ENCODE results near the gene QRFPR.
"Not testable (repeated sequence)": the region's sequence is repeated elsewhere in the genome, so short reads cannot be mapped to it uniquely, and the experiment has no call there.

The QRFPR gene

DNA sequence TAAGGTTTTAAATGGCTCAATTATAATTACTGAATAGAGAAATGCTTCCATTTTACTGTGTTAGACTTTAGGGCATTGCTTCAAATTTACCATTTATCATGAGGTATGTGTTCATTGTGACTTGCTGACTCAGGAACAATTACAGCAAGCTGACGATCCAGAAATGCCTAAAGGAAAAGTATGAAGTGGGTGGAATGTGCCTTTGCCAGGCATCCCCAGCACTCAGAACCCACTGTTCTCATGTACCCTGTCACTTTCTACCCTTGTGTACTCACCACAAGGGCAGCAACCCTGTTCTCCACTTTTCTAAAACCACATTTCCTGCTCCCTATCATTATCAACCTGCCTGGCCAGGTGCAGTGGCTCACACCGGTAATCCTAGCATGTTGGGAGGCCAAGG is 41.5 kb downstream of the QRFPR start:
- FAIRE-seq, result no peak

DNA sequence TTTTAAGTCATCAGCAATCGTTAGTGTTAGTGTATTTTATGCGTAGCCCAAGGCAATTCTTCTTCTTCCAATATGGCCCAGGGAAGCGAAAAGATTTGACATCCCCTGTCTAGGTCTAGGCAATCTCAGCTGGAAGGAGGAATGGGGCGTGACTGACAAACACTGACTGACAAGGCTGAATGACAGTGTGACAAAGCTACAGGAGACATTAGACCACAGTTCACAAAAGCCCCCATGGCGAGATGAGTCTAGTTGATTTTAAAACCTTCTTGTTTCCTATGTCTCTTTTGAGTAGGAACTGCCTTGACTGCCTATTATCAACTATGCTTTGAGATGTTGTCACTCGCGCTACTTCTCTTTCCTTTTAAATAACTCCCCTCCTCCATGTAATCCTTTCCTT is 42.3 kb downstream of the QRFPR start:
- FAIRE-seq, result no peak

DNA sequence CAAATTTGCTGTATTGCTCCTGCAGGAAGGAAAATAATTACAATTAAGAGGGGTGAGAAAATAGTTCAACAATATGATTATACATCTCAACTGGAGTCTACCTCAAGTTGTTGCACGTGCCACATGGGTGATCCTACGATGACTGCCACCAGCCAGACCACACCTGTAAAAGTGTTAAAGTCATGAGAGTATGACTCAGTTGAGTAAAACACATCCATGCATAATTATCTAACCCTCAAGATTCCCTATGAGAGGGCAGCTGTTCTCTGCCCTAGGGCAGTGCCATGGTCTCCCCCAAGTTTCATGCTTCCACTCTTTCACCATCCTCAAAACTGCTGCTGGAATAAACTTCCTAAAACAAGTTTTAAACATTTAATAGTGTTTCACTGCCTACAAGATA is 44.1 kb downstream of the QRFPR start:
- FAIRE-seq, result no peak

DNA sequence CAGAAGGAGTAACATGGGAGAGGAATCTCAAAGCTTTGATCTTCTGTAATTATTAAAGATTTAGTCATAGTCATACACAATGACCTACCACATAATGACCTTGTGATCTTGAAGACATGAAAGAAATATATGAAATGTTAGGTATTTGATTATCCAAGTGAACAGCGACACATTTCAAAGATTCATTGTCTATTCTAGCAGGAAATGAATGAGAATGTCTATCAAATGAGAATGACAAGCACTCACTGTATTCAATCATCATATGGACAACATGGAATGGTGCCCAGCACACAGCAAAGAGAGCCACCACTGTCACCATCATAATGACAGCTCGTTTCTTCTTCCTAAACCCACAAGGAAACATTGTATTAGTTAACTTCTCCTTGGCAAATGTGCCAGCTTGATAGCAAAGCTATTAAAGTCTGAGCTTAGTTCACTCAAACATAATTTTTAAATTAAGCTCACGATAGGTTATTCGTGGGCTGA is 50.6 kb downstream of the QRFPR start:
- FAIRE-seq, result no peak

DNA sequence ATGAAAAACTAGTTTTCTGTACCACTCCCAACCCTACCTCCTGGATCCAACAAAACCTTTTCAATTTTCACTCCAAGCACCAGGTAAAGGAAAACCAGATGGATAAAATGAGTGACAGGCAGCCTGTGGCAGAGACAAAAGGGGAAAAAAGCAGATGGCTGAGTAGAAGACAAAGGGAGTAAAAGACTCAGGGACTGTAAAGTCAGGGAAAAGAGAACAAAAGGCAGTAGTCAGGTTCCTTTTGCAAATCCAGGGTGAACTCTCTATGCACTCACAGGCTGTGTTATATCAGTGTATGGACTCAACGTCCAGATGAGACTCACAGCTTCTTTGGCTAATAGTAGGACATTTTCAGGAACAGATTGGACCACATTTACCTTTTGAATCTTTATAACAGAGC is 54.2 kb downstream of the QRFPR start:
- FAIRE-seq, result no peak

DNA sequence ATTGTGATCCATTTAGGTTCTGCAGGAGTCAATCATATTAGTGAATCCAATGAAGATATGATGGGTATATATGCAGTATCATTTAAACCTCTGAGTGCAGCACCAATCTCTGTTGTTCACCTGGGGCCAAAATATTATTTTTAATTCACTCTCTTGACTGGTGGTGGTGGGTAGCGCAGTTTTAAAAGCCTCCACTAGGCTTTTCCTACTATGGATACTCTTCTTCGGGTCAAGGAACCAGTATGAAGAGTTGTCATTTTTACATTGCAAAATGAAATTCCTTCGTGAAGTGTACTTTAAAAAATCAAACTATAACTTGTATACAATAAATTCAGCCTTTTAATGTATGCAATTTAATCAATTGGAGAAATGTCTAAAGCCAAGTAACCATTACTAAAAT is 56.5 kb downstream of the QRFPR start:
- no peak for FAIRE-seq

DNA sequence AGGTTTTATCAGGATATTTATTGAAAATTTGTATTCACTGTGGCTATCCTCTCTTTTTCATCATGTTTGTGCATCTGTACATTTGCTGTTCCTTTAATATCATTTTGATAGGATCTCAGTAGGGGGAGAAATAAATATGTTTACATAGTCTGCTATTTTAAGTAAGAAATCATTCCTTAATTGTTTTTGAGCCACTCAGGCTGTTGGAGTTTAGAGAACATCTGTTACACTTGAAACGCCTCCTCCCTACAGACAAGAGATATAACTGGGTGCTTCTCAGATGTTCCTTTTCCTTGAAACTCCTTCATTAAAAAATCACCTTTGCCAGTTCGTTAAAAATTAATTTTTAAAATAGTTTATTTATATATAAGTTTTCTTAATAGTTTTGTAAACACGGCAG is 59.4 kb downstream of the QRFPR start:
- FAIRE-seq, result no peak

DNA sequence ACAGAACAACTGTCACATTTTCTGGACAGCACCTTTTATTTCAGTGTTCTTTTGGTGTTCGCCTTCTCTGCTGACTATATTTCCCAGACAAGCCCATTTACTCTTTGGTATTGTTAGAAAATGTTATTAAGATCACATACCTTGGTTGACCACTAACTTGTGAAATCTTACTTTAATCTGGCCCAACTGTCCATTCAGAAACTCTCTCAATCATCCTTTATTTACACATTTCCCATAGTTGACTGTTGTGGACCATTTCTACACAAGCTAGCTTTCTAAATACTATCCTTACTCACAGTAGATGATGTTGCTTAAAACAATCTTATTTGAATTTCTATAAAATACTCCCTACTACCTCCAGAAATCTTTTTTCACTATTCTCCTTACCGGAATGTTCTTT is 64.7 kb downstream of the QRFPR start:
- FAIRE-seq, result no peak

DNA sequence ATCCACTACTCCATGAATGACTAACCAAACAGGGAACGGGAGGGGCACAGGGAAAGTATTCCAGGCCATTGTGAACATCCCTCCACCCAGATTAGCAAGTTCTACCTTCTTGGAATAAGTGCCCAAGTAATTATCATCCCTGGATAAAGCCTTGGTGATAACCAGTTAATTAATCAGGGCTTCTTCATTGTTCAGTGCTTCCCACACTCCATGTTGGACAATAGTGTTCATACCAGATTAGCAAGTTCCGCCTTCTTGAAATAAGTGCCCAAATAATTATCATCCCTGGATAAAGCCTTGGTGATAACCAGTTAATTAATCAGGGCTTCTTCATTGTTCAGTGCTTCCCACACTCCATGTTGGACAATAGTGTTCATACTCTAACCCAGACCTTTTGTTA is 67.4 kb downstream of the QRFPR start:
- FAIRE-seq, result not testable (repeated sequence)

DNA sequence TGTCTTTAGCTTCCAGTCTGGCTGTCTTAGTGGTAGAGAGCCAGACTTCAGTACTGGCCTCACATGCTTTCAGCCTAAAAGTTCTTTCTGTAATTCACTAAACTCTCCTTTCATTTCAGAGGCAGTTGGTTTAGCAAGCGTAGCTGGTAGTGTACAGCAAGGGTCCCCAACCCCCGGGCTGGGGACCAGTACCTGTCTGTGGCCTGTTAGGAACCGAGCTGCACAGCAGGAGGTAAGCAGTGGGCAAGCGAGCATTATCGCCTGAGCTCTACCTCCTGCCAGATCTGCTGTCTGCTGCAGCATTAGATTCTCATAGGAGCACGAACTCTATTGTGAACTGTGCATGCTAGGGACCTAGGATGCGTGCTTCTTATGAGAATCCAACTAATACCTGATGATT is 72.0 kb downstream of the QRFPR start:
- no peak for FAIRE-seq

DNA sequence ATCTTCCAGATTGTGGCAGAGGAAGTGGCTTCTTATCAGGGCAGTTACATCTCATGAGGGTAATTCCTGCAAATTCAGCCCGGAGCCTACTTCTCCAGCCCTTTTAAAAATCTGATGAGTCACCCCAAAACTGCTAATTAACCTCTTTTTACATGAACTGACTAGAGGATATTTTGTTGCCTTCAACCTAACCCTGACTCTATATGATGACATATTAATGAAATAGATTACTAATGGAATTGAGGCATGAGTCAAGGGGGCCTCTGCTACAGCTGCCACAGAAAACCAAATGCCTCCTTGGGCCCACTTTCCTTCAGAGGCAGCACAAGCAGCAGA is 72.5 kb downstream of the QRFPR start:
- FAIRE-seq, result no peak

DNA sequence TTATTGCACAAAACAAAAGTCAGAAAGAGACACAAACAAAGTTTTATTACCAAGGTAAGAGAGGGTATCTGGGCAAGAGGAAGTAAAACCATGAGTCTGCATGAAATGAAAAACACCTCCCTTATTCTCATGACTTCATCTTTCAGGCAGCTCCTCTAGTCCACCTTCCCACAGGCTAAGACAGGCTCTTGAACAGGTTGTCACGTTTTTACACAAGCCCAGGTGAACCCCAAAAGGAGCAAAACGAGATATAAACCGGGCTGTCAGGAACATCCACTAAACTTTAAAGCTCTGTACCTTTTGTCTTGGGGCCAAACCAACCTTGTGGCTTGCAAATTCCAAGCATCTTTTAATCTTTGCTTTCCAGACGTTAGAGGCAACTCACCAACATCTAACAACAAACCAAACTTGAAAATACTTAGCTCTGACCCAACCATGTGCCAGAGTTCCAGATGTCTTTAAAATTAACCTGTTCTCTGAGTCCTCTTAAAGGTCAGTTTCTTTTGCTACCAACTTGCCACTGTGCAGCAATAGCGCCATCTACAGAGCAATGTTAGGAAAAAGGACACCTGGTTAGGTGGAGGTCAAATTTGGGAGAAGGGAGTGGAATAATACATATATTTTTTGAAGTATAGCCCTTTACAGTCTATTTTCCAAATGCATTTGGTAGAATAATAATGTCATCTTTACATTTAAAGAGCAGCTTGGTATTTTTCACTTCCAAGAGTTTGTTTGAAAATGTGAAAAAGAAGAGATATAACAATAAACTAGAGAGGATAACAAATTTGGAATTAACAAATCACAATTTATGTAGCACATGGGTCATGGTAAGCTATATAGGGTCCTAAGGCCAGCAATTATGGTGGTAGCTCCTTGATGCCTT is 73.1 kb downstream of the QRFPR start:
- no peak for FAIRE-seq

DNA sequence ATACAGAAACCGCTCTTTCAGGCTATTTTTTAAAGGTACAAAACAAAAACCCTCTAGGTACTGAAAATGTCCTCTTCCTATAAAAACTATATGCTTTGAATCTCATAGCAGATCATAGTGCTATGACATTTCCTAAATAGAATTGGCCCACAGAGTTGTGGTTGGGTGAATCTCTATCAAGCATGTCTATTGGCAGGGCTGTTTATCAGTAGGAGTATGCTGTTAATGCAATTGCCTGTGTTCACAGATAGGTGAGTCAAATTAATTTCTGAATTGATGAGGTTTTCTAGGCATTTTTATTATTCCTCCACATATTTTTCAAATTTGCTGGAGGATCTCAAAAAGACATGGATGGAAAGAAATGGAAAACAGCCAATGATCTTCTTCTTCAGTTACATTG is 73.9 kb downstream of the QRFPR start:
- FAIRE-seq, result no peak

DNA sequence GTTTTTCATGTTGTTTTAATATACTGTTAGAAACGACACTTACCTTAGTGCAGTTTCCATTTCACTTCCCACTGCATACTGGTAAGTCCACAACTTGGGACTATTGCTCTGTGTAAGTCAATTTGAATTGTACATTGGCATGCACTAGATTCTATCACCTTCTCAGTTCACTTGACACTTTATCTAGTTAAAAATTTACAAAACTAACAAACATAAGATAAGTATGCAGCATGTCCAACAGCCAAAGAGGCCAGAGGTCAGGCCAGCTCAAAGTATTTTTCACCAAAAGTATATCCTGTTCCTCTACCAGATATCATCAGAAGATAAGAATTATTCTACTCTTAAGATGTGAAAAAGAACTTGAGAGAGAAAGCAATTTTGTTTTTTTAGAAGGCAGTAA is 75.9 kb downstream of the QRFPR start:
- peak; percentile 70 for FAIRE-seq

DNA sequence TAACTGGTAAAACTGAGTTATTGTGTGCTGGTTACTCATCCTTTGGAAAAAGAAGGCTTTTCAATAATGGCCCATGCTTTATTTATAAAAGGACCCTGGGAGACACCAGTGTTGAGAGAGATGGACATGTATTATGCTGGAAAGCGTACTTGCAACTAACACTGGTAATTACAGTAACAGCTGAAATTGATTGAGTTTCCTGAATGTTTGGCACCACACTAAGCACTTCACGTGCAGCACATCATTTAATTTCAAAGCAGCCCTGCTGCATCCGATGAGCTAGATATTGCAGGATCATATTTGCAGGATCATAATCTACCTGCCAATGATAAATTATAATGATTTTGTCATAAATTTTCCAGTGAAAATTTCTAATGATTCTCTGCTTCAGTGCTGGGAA is 81.5 kb downstream of the QRFPR start:
- FAIRE-seq, result no peak

DNA sequence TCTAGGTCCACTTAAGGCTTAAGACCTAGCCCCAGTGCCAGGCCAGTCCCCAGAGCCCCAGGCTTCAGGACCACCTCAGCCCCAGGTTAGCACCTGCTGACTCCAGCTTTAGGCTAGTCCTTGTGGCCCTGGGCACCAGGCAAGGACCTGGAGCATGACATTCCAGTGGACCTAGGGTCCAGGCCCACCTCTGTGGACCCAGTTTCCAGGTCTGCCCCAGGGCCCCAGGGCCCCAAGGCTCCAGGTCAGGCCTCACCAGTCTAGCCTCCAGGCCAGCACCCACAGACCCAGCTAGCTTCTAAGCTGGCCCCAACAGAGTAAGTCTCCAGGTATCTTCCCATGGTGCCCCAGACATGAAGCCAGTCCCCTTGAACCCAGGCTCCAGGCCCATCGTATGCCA is 97.5 kb downstream of the QRFPR start:
- FAIRE-seq, result no peak

DNA sequence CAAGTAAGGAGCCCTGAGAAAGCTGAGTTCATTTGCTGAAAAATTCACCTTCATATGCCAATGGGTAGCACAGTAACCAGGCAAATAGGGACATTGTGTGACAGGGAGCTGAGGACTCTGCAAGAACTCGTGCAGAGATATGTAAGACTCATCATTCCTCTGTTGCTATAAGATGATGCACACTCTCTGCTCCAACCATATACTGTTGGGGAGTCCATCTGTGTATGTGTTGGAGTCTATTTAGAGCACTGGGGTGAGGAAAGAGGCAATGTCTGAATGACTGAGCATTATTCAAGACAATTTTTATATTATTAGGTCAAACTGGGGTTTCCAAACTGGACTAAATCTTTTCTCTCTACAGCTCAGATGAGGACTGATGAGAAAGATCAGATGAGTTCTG is 100.4 kb downstream of the QRFPR start:
- no peak for FAIRE-seq

DNA sequence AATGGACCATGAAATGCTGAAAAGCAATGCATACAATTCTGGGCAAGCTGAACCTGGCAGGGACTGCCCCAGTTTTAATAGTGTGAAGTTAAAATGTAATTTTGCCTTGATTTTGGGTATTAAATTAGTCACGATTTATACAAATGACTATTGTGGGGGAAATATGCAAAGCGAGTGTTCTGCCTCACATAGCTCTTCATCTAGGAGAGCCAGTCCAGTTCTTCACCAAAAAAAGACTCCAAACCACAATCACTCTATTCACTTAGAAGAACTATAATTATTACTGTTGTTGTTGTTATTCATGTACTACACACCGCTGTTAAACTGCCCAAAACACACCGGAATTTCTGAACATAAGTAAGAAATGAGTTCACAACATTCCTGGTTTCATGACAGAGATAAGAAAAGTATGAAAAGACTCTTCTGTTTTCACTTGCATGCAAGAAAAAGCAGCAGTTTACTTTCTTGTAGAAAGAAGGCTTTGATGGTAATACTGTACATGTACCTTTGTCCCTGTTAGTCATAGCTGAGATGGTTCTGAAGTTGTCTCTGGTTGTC is 101.9 kb downstream of the QRFPR start:
- FAIRE-seq, result no peak
